Aorta (tissue), 5 donors: ENCODE measurements around the gene CPTP. TPM values are rescaled to one million over a fixed set of nuclear protein-coding genes. Genes with fewer than 3 reads are reported as not detected.

Source experiments
- ATAC-seq: fragments of 200-7000 bp; cut with Tn5 transposase; one replicate; pipeline ENCODE4 v1.9.1; 2022; ENCODE audit warnings: moderate library complexity; ENCODE audit not compliant: low FRiP score
- DNase-seq, 2 donors: peaks; one replicate each; pipeline ENCODE4 v3.0.0-alpha.2; 2020
- H3K27ac ChIP-seq, 2 donors: one replicate each; pipeline ENCODE4 v1.5.1; 2013; ENCODE audit warnings: low read length in 2 of 2, mild to moderate bottlenecking in 2 of 2, moderate library complexity in 2 of 2, control low read depth in 1 of 2, inconsistent platforms in 1 of 2, low read depth in 1 of 2
- H3K27me3 ChIP-seq, 2 donors: one replicate each; pipeline ENCODE4 v1.6.1; 2013; ENCODE audit warnings: control low read depth in 1 of 2, low read length in 1 of 2, mild to moderate bottlenecking in 1 of 2, moderate library complexity in 1 of 2; ENCODE audit not compliant: insufficient read depth in 2 of 2, control insufficient read depth in 1 of 2
- H3K36me3 ChIP-seq, 2 donors: one replicate each; pipeline ENCODE4 v1.6.1; 2013; ENCODE audit warnings: control low read depth in 1 of 2, low read length in 1 of 2, mild to moderate bottlenecking in 1 of 2; ENCODE audit not compliant: insufficient read depth in 2 of 2, control insufficient read depth in 1 of 2
- H3K4me1 ChIP-seq, 2 donors: one replicate each; pipeline ENCODE4 v1.6.1; 2013; ENCODE audit warnings: low read length in 2 of 2, control low read depth in 1 of 2, mild to moderate bottlenecking in 1 of 2, moderate library complexity in 1 of 2; ENCODE audit not compliant: insufficient read depth in 2 of 2, control insufficient read depth in 1 of 2
- H3K4me3 ChIP-seq, 2 donors: one replicate each; pipeline ENCODE4 v1.5.1; 2013; ENCODE audit warnings: low read length in 2 of 2, control low read depth in 1 of 2, mild to moderate bottlenecking in 1 of 2
- H3K9me3 ChIP-seq: one replicate; pipeline ENCODE4 v1.6.1; 2013; ENCODE audit warnings: mild to moderate bottlenecking, low read length; ENCODE audit not compliant: control insufficient read depth
- WGBS, 2 donors: extraction: QIAGEN DNeasy Blood & Tissue Kit; methylation state at CpG; one replicate each; pipeline ENCODE4 v1.1.7; 2013; 5-methylcytosine and 5-hydroxymethylcytosine counted together
- intact Hi-C, 2 donors: fragments of 100-400 bp; cut with DNase I; formaldehyde crosslinking; loops; one replicate each; pipeline versions ENCODE4 v1.14.2 to v1.15.0; 2022
- polyA plus RNA-seq, 2 donors: library from polyadenylated mRNA; stranded (reverse); fragments of 200-250 nt; gene quantifications; one replicate each; pipeline ENCODE4 v1.2.3, GENCODE V29; 2013
- total RNA-seq, 2 donors: library from RNA; stranded (reverse); fragmentation: NEBNext Ultra II Directional; extraction: Animal tissue kit (Norgen Biotek cat#: 25700); gene quantifications; one replicate each; pipeline ENCODE4 v1.2.1, GENCODE V29; 2021
- donor health status: healthy with polysubstance abuse.
- donor health status: Bipolar disorder and iron deficiency.
- donor health status: DM: no; HTN: no; CAD: no.
- donor health status: DM: no; HTN: no; CAD: no.
- donor health status: DM: yes; HTN: yes; CAD: no.

CPTP gene
- total and polyA plus RNA-seq, 4 donors = 12.9 to 16.4 (median 14.4) TPM

- Histone ChIP-seq H3K4me3 (no peak overlapping the region), H3K36me3 (no peaks in the 10 kb centered on the region), H3K9me3 (no peaks in the 10 kb centered on the region), H3K4me1 (no peaks in the 10 kb centered on the region), H3K27ac (no peak overlapping the region), H3K27me3 (no peaks in the 10 kb centered on the region)
- WGBS, 2 donors = 63 to 69% methylated on average over 23 of the region's 23 CpGs
- DNase-seq (no peak), ATAC-seq (no peak)
- intact Hi-C loops = no loop called here
These were observed 3.7 kb upstream of the CPTP start for GRCh38 chr1:1320666-1321448.

- Histone ChIP-seq H3K4me1 (no peaks in the 10 kb centered on the region), H3K9me3 (no peaks in the 10 kb centered on the region), H3K36me3 (no peaks in the 10 kb centered on the region), H3K27ac (no peak overlapping the region), H3K27me3 (no peaks in the 10 kb centered on the region), H3K4me3 (no peak overlapping the region)
- WGBS, 2 donors = 86 to 87% methylated on average over 8 of the region's 8 CpGs
- intact Hi-C loops = no loop called here
- DNase-seq (no peak), ATAC-seq (no peak)
These were observed 3.1 kb upstream of the CPTP start for GRCh38 chr1:1321477-1321876.

GRCh38 chr1:1322418-1322817 lies 2.2 kb upstream of the CPTP start:
- ATAC-seq (no peak), DNase-seq (no peak)
- Histone ChIP-seq H3K27me3 (no peaks in the 10 kb centered on the region), H3K4me3 (no peak overlapping the region), H3K36me3 (no peaks in the 10 kb centered on the region), H3K27ac (no peak overlapping the region), H3K9me3 (no peaks in the 10 kb centered on the region), H3K4me1 (no peaks in the 10 kb centered on the region)
- WGBS, 2 donors = 81 to 86% methylated on average over 7 to 14 of the region's 14 CpGs
- intact Hi-C loops = no loop called here

- no peak for DNase-seq
- 86% methylated on average over 7 to 10 of the region's 10 CpGs for WGBS, 2 donors
- H3K4me3 ChIP-seq = no peak overlapping the region
- no peak overlapping the region for H3K27ac ChIP-seq
- no peaks in the 10 kb centered on the region for H3K9me3 ChIP-seq
- ATAC-seq = no peak
- no peaks in the 10 kb centered on the region for H3K36me3 ChIP-seq
- H3K4me1 ChIP-seq = no peaks in the 10 kb centered on the region
- no peaks in the 10 kb centered on the region for H3K27me3 ChIP-seq
- intact Hi-C loops = no loop called here
These were observed 1.6 kb upstream of the CPTP start for GRCh38 chr1:1322952-1323351.

GRCh38 chr1:1324084-1324523 lies 498 bp upstream of the CPTP start:
- WGBS, 2 donors = 0 to 1% methylated on average over 5 to 41 of the region's 41 CpGs
- Histone ChIP-seq H3K36me3 (no peaks in the 10 kb centered on the region), H3K4me3 (peak overlapping the region; percentile 84 to 89), H3K27me3 (no peaks in the 10 kb centered on the region), H3K9me3 (no peaks in the 10 kb centered on the region), H3K4me1 (no peaks in the 10 kb centered on the region), H3K27ac (peak overlapping the region in 1 of 2 donors; percentile 13)
- intact Hi-C loops = no loop called here
- DNase-seq = no peak
- no peak for ATAC-seq

- DNase-seq (no peak), ATAC-seq (no peak)
- 51 to 58% methylated on average over 16 of the region's 16 CpGs for whole genome bisulfite sequencing, 2 donors
- Histone ChIP-seq H3K27me3 (no peaks in the 10 kb centered on the region), H3K4me3 (peak overlapping the region; percentile 36 to 81), H3K27ac (peak overlapping the region in 1 of 2 donors; percentile 7), H3K9me3 (no peaks in the 10 kb centered on the region), H3K36me3 (no peaks in the 10 kb centered on the region), H3K4me1 (no peaks in the 10 kb centered on the region)
- intact Hi-C loops = no loop called here
These were observed 879 bp downstream of the CPTP start for GRCh38 chr1:1325288-1326074.

GRCh38 chr1:1326075-1326605 lies 1.5 kb downstream of the CPTP start:
- Histone ChIP-seq H3K4me3 (no peak overlapping the region), H3K27ac (no peak overlapping the region), H3K4me1 (no peaks in the 10 kb centered on the region), H3K36me3 (no peaks in the 10 kb centered on the region), H3K27me3 (no peaks in the 10 kb centered on the region), H3K9me3 (no peaks in the 10 kb centered on the region)
- DNase-seq (no peak), ATAC-seq (no peak)
- WGBS, 2 donors = 69 to 74% methylated on average over 8 of the region's 8 CpGs
- intact Hi-C loops = no loop called here

- H3K9me3 ChIP-seq = no peaks in the 10 kb centered on the region
- H3K4me3 ChIP-seq = no peak overlapping the region
- H3K36me3 ChIP-seq = no peaks in the 10 kb centered on the region
- ATAC-seq (no peak), DNase-seq (no peak)
- no peaks in the 10 kb centered on the region for H3K27me3 ChIP-seq
- WGBS, 2 donors = 91 to 92% methylated on average over 40 of the region's 40 CpGs
- no peak overlapping the region for H3K27ac ChIP-seq
- intact Hi-C loops = no loop called here
- H3K4me1 ChIP-seq = no peaks in the 10 kb centered on the region
These were observed 2.7 kb downstream of the CPTP start for GRCh38 chr1:1327291-1327690.
